Smooth muscle cell (in vitro differentiated cells): ENCODE measurements around the gene SEPTIN12. TPM values are rescaled to one million over a fixed set of nuclear protein-coding genes. Genes with fewer than 3 reads are reported as not detected.

Experiments
- DNase-seq: peaks from one replicate; lab custom pipeline; 2025; ENCODE audit not compliant: unreplicated experiment; lab: John Stamatoyannopoulos, UW
- H2AFZ ChIP-seq: fragments of 200-600 bp; sonication (generic); 2 replicates; pipeline ENCODE4 v1.6.0; 2016; ENCODE audit warnings: antibody characterized with exemption, low read depth, mild to moderate bottlenecking
- H3F3A ChIP-seq: fragments of 200-600 bp; sonication (generic); 2 replicates; pipeline ENCODE4 v1.6.0; 2017; ENCODE audit warnings: antibody characterized with exemption, low read depth
- H3K27ac ChIP-seq: fragments of 200-600 bp; sonication (generic); 2 replicates; pipeline ENCODE4 v1.5.1; 2016; ENCODE audit warnings: low read depth, mild to moderate bottlenecking
- H3K27me3 ChIP-seq: fragments of 200-600 bp; sonication (generic); 2 replicates; pipeline ENCODE4 v1.6.1; 2016; ENCODE audit warnings: low read depth, mild to moderate bottlenecking
- H3K36me3 ChIP-seq: fragments of 200-600 bp; sonication (generic); 2 replicates; pipeline ENCODE4 v1.5.1; 2016; ENCODE audit warnings: low read depth
- H3K4me1 ChIP-seq: fragments of 200-600 bp; sonication (generic); 2 replicates; pipeline ENCODE4 v1.5.1; 2016; ENCODE audit warnings: low read depth
- H3K4me2 ChIP-seq: fragments of 200-600 bp; sonication (generic); 2 replicates; pipeline ENCODE4 v1.6.0; 2016; ENCODE audit warnings: mild to moderate bottlenecking
- H3K4me3 ChIP-seq: fragments of 200-600 bp; sonication (generic); 2 replicates; pipeline ENCODE4 v1.5.1; 2016; ENCODE audit warnings: mild to moderate bottlenecking
- H3K79me2 ChIP-seq: fragments of 200-600 bp; sonication (generic); 2 replicates; pipeline ENCODE4 v1.6.0; 2016; ENCODE audit warnings: low read depth, mild to moderate bottlenecking
- H3K9ac ChIP-seq: fragments of 200-600 bp; sonication (generic); 2 replicates; pipeline ENCODE4 v1.6.0; 2016; ENCODE audit warnings: low read depth
- H3K9me3 ChIP-seq: fragments of 200-600 bp; sonication (generic); replicated peaks from 2 replicates; pipeline ENCODE4 v1.5.1; 2016; ENCODE audit warnings: low read depth
- H4K20me1 ChIP-seq: fragments of 200-600 bp; sonication (generic); 2 replicates; pipeline ENCODE4 v1.6.0; 2016; ENCODE audit warnings: low read depth
- WGBS: methylation state at CpG from one replicate; pipeline ENCODE4 v1.1.7; 2016; ENCODE audit warnings: low lambda C conversion rate; 5-methylcytosine and 5-hydroxymethylcytosine counted together
- polyA plus RNA-seq: library from polyadenylated mRNA; unstranded; fragments of >200 nt; fragmentation: Nextera tagmentation; extraction: Ambion mirVana; gene quantifications from 2 replicates; pipeline ENCODE4 v1.2.1, GENCODE V29; 2016
- total RNA-seq: library from RNA; depleted of rRNA; stranded (reverse); fragments of >200 nt; gene quantifications from 2 replicates; pipeline ENCODE4 v1.2.3, GENCODE V29; 2014
- TF ChIP-seq, protein P1 (sequence below): fragments of 200-600 bp; sonication (generic); IDR thresholded peaks from 2 replicates; pipeline ENCODE4 v1.5.1; 2017; ENCODE audit warnings: borderline replicate concordance, mild to moderate bottlenecking, antibody characterized with exemption; ENCODE audit not compliant: insufficient read depth, poor library complexity, severe bottlenecking

SEPTIN12 gene
- total and polyA plus RNA-seq, 2 experiments from 2014 or later, result not detected

DNA sequence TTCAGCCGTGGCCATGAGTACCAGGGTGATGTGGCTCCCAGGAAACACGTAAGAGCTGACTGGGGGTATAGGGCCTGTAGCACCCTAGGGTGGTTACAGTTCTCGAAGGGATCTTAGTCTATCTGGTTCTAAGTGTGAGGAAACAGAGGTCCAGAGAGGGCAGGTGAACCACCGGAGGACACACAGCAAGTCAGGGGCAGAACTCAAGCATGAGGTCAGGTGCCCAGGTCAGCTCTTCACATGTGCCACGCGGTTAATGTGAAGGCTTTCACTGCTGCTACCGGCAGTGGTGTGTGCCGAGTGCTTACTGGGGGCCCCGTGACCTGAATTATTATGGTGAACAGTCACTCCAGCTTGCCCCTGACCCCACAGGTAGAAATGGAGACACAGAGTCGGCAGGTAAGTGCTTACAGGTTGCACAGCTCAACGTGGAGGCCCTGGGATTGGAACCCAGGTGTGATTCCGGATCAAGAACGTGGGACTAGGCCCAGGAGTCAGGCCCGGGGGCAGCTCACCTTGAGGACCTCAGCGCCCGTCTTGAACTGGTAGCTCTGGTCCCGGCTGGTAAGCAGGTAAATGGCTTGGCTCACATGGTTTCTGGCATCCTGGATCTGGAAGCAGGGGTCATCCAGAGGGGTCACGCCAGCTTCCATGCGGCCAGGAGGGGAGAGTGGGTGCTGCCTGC lies 11.2 kb upstream of the SEPTIN12 start:
- no peak overlapping the region for H2AFZ ChIP-seq
- peaks cover 4% of the 10 kb centered on the region for H3K79me2 ChIP-seq
- no peak overlapping the region for H3K9ac ChIP-seq
- H3K4me2 ChIP-seq, result no peak overlapping the region
- no peaks in the 10 kb centered on the region for H4K20me1 ChIP-seq
- 92% methylated on average over 19 of the region's 19 CpGs for WGBS
- H3K4me3 ChIP-seq, result no peak overlapping the region
- TF ChIP-seq, protein P1, sequence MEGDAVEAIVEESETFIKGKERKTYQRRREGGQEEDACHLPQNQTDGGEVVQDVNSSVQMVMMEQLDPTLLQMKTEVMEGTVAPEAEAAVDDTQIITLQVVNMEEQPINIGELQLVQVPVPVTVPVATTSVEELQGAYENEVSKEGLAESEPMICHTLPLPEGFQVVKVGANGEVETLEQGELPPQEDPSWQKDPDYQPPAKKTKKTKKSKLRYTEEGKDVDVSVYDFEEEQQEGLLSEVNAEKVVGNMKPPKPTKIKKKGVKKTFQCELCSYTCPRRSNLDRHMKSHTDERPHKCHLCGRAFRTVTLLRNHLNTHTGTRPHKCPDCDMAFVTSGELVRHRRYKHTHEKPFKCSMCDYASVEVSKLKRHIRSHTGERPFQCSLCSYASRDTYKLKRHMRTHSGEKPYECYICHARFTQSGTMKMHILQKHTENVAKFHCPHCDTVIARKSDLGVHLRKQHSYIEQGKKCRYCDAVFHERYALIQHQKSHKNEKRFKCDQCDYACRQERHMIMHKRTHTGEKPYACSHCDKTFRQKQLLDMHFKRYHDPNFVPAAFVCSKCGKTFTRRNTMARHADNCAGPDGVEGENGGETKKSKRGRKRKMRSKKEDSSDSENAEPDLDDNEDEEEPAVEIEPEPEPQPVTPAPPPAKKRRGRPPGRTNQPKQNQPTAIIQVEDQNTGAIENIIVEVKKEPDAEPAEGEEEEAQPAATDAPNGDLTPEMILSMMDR, result no peak
- DNase-seq, result no peak
- peaks cover 10% of the 10 kb centered on the region for H3F3A ChIP-seq
- no peaks in the 10 kb centered on the region for H3K9me3 ChIP-seq
- H3K4me1 ChIP-seq, result peaks cover 8% of the 10 kb centered on the region
- H3K27me3 ChIP-seq, result no peaks in the 10 kb centered on the region
- no peak overlapping the region for H3K27ac ChIP-seq
- no peaks in the 10 kb centered on the region for H3K36me3 ChIP-seq

DNA sequence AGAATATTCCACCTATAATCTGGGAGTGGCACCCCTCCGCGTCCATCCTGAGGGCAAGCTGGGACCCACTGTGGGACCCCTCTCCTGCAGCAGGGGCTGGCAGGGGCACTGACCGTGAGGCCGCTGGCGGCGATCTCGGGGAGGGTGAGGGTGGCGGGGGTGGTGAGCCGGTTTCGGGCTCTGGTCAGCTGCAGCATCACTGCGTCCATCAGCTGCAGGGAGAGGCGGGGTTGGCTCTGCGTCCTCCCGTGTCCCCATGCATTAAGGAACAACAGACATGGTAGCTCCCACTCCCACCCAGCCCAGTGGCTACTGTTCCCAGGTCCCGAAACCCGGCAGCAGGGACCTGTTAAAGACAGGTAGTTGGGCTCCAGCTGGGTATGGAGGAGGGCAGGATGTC lies 10.3 kb upstream of the SEPTIN12 start:
- H3K27me3 ChIP-seq, result no peaks in the 10 kb centered on the region
- H3K9ac ChIP-seq, result no peak overlapping the region
- DNase-seq, result no peak
- peaks cover 5% of the 10 kb centered on the region for H3F3A ChIP-seq
- no peak overlapping the region for H3K4me3 ChIP-seq
- 97% methylated on average over 16 of the region's 16 CpGs for WGBS
- H3K9me3 ChIP-seq, result no peaks in the 10 kb centered on the region
- TF ChIP-seq, protein P1, result no peak
- H3K4me2 ChIP-seq, result no peak overlapping the region
- no peak overlapping the region for H2AFZ ChIP-seq
- H3K4me1 ChIP-seq, result peaks cover 5% of the 10 kb centered on the region
- peaks cover 4% of the 10 kb centered on the region for H3K79me2 ChIP-seq
- no peaks in the 10 kb centered on the region for H3K36me3 ChIP-seq
- no peaks in the 10 kb centered on the region for H4K20me1 ChIP-seq
- H3K27ac ChIP-seq, result no peak overlapping the region

DNA sequence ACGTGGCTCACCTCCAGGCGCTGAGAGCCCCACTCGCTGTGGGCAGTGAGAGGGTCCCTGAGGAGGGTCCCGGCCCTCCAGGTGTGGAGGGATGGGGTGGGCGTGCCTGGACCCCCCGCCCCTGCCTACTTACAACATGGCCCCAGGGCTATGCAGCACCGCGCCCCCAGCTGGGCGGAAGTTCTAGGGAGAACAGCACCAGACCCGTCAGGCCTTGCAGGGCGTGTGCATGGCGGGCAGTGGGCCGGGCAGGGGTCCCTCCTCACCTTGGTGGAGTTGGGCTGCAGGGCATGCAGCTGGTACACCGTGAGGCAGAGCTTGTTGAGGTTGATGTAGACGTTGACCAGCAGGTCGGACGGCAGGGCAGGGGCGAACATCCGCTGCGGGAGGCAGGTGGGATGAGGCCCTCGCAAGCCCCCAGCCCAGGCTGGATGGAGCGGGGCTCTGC lies 9.7 kb upstream of the SEPTIN12 start:
- TF ChIP-seq, protein P1, result no peak
- DNase-seq, result no peak
- H3K36me3 ChIP-seq, result no peaks in the 10 kb centered on the region
- no peak overlapping the region for H3K9ac ChIP-seq
- 94% methylated on average over 21 of the region's 22 CpGs for WGBS
- no peak overlapping the region for H3K4me2 ChIP-seq
- no peaks in the 10 kb centered on the region for H3F3A ChIP-seq
- H3K79me2 ChIP-seq, result peaks cover 4% of the 10 kb centered on the region
- no peak overlapping the region for H3K27ac ChIP-seq
- no peak overlapping the region for H3K4me3 ChIP-seq
- no peaks in the 10 kb centered on the region for H3K27me3 ChIP-seq
- no peak overlapping the region for H2AFZ ChIP-seq
- H3K4me1 ChIP-seq, result no peaks in the 10 kb centered on the region
- no peaks in the 10 kb centered on the region for H3K9me3 ChIP-seq
- H4K20me1 ChIP-seq, result no peaks in the 10 kb centered on the region
